Measurements from ENCODE around the gene BAHCC1.

BAHCC1 gene

DNA sequence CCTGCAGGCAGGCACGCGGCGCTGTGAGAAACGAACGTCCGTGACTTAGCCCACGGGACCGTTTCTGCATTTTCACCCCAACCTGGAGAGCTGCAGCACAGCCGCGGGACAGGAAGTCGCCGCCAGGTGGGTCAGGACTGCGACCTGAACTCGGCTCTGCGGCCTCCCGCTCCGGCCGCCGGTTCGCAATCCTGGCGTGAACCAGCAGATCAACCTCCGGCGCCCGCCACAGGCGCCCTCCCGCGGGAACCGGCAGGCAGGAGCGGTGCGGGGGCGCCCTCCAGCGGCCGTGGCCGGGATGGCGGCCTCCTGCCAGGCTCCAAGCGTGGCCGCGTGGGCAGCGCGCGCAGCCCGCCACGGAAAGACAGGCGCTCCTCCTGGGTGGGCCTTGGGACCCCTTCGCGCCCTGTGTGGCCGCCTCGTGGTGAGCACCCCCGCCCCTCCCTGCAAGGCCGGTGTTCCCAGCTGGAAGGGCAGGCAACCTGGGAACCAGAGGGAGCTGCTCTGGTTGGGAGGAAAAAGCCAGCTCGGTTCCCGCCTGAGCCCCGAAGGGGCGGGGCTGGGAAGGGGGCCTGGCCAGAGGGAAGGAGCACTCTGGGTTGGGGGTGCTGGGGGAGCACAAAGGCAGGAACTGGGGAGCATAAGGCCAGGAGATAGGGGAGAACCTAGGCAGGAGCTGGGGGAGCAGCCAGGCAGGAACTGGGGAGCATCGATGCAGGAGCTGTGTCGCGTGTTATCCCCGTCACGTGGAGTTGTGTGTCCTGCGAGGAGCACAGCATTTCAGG, 89.1 kb downstream of the BAHCC1 start:
- H3K9me2 ChIP-seq (replicated peaks; ENCODE audit: control insufficient read depth, low read length) = no peaks in the 10 kb centered on the region
- no peaks in the 10 kb centered on the region for H3F3A ChIP-seq (ENCODE audit: control insufficient read depth, insufficient read depth)
- peak overlapping the region; percentile 85 for H3K4me2 ChIP-seq (ENCODE audit: low read length)
- no peaks in the 10 kb centered on the region for H4K20me1 ChIP-seq (ENCODE audit: control insufficient read depth, insufficient read depth, low read depth, low read length)
- no peaks in the 10 kb centered on the region for H3K79me2 ChIP-seq (ENCODE audit: control insufficient read depth, low read length)
- H3K9me3 ChIP-seq (ENCODE audit: control insufficient read depth, insufficient read depth, low read length) = no peaks in the 10 kb centered on the region
- H3K36me3 ChIP-seq (ENCODE audit: control insufficient read depth, low read length) = no peaks in the 10 kb centered on the region
- no peaks in the 10 kb centered on the region for H3K27me3 ChIP-seq (ENCODE audit: control insufficient read depth, low read length)
- H3K4me3 ChIP-seq (ENCODE audit: low read length) = peak overlapping the region; percentile 70
- H3K4me1 ChIP-seq (ENCODE audit: control insufficient read depth, low read length) = peaks cover 29% of the 10 kb centered on the region
- TF ChIP-seq, protein P1, sequence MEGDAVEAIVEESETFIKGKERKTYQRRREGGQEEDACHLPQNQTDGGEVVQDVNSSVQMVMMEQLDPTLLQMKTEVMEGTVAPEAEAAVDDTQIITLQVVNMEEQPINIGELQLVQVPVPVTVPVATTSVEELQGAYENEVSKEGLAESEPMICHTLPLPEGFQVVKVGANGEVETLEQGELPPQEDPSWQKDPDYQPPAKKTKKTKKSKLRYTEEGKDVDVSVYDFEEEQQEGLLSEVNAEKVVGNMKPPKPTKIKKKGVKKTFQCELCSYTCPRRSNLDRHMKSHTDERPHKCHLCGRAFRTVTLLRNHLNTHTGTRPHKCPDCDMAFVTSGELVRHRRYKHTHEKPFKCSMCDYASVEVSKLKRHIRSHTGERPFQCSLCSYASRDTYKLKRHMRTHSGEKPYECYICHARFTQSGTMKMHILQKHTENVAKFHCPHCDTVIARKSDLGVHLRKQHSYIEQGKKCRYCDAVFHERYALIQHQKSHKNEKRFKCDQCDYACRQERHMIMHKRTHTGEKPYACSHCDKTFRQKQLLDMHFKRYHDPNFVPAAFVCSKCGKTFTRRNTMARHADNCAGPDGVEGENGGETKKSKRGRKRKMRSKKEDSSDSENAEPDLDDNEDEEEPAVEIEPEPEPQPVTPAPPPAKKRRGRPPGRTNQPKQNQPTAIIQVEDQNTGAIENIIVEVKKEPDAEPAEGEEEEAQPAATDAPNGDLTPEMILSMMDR (IDR thresholded peaks at IDR 0.05; ENCODE audit: low read depth, low read length, poor library complexity, severe bottlenecking) = peak; percentile 89
- TF ChIP-seq EZH2phosphoT487 (IDR thresholded peaks at IDR 0.05; ENCODE audit: borderline replicate concordance, low read length) = no peak
- H3K27ac ChIP-seq (ENCODE audit: low read depth, low read length) = no peak overlapping the region

DNA sequence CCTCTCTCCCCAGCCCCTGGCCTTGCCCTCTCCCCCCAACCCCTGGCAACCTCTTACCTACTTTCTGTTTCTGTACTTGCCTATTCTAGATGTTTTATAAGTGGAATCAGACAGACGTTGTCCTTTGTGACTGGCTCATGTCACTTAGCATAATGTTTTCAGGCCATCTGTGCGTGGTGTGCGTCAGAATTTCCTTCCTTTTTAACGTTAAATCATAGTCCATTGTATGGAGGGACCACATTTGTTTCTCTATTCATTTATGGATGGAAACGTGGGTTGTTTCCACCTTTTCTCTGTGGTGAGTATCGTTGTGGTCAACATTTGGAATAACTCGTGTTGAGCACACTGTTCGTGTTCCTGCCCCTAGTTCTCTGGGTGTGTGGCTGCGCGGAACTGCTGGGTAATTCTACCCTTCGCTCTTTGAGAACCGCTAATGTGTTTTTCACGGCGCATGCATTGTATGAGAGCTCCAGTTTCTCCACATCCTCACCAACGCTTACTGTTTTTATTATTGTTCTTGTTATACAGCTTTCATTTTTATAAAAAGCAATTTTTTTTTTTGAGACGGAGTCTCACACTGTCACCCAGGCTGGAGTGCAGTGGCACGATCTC, 91.0 kb downstream of the BAHCC1 start:
- no peaks in the 10 kb centered on the region for H3K79me2 ChIP-seq (ENCODE audit: control insufficient read depth, low read length)
- H3K27me3 ChIP-seq (ENCODE audit: control insufficient read depth, low read length) = peaks cover 14% of the 10 kb centered on the region
- no peaks in the 10 kb centered on the region for H3K36me3 ChIP-seq (ENCODE audit: control insufficient read depth, low read length)
- TF ChIP-seq EZH2phosphoT487 (IDR thresholded peaks at IDR 0.05; ENCODE audit: borderline replicate concordance, low read length) = no peak
- TF ChIP-seq, protein P1 (IDR thresholded peaks at IDR 0.05; ENCODE audit: low read depth, low read length, poor library complexity, severe bottlenecking) = no peak
- H3K4me3 ChIP-seq (ENCODE audit: low read length) = no peak overlapping the region
- H3K9me2 ChIP-seq (replicated peaks; ENCODE audit: control insufficient read depth, low read length) = no peaks in the 10 kb centered on the region
- no peak overlapping the region for H3K27ac ChIP-seq (ENCODE audit: low read depth, low read length)
- no peaks in the 10 kb centered on the region for H3F3A ChIP-seq (ENCODE audit: control insufficient read depth, insufficient read depth)
- H3K4me2 ChIP-seq (ENCODE audit: low read length) = no peak overlapping the region
- no peaks in the 10 kb centered on the region for H3K9me3 ChIP-seq (ENCODE audit: control insufficient read depth, insufficient read depth, low read length)
- H4K20me1 ChIP-seq (ENCODE audit: control insufficient read depth, insufficient read depth, low read depth, low read length) = no peaks in the 10 kb centered on the region
- peaks cover 32% of the 10 kb centered on the region for H3K4me1 ChIP-seq (ENCODE audit: control insufficient read depth, low read length)

DNA sequence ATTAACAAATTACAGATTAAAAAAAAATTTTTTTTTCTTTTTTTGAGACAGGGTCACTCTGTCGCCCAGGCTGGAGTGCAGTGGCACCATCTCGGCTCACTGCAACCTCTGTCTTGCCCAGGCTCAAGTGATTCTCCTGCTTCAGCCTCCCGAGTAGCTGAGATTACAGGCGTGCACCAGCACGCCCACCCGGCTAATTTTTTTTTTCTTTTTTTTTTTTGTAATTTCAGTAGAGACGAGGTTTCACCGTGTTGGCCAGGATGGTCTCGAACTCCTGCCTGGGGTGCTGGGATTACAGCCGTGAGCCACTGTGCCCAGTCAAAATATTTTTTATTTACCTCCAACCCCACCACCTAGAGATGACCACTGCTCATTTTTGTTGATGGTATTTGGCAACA, 91.8 kb downstream of the BAHCC1 start:
- H3K4me3 ChIP-seq (ENCODE audit: low read length) = no peak overlapping the region
- no peak overlapping the region for H3K27ac ChIP-seq (ENCODE audit: low read depth, low read length)
- TF ChIP-seq, protein P1 (IDR thresholded peaks at IDR 0.05; ENCODE audit: low read depth, low read length, poor library complexity, severe bottlenecking) = no peak
- no peak for TF ChIP-seq EZH2phosphoT487 (IDR thresholded peaks at IDR 0.05; ENCODE audit: borderline replicate concordance, low read length)
- H3K4me2 ChIP-seq (ENCODE audit: low read length) = no peak overlapping the region
- H3K9me3 ChIP-seq (ENCODE audit: control insufficient read depth, insufficient read depth, low read length) = no peaks in the 10 kb centered on the region
- no peaks in the 10 kb centered on the region for H3K9me2 ChIP-seq (replicated peaks; ENCODE audit: control insufficient read depth, low read length)
- H3K79me2 ChIP-seq (ENCODE audit: control insufficient read depth, low read length) = no peaks in the 10 kb centered on the region
- no peaks in the 10 kb centered on the region for H4K20me1 ChIP-seq (ENCODE audit: control insufficient read depth, insufficient read depth, low read depth, low read length)
- H3K4me1 ChIP-seq (ENCODE audit: control insufficient read depth, low read length) = peaks cover 32% of the 10 kb centered on the region
- peaks cover 14% of the 10 kb centered on the region for H3K27me3 ChIP-seq (ENCODE audit: control insufficient read depth, low read length)
- no peaks in the 10 kb centered on the region for H3K36me3 ChIP-seq (ENCODE audit: control insufficient read depth, low read length)
- H3F3A ChIP-seq (ENCODE audit: control insufficient read depth, insufficient read depth) = no peaks in the 10 kb centered on the region
